ENCODE data around the gene PILRA.

DNA sequence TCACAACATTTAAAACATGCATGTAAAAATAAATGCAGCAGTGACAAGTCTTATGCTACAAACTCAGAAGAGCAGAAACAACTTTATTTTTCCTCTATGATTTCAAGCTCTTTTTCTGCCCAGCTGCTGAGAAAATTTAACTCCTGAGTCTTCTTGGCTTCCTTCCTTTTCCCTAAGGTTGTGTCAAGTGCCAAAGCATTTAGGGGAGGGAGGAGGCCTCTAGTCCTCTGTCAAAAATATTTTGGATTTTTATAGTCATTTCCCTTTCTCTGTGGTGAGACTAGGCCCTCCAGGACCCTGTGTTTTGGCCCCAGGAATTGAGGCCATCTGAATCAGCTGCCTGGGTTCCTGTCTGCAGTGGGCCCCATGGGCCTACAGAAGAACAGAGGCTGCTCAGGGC, 26.4 kb upstream of the PILRA start:
- TF ChIP-seq, protein P1, sequence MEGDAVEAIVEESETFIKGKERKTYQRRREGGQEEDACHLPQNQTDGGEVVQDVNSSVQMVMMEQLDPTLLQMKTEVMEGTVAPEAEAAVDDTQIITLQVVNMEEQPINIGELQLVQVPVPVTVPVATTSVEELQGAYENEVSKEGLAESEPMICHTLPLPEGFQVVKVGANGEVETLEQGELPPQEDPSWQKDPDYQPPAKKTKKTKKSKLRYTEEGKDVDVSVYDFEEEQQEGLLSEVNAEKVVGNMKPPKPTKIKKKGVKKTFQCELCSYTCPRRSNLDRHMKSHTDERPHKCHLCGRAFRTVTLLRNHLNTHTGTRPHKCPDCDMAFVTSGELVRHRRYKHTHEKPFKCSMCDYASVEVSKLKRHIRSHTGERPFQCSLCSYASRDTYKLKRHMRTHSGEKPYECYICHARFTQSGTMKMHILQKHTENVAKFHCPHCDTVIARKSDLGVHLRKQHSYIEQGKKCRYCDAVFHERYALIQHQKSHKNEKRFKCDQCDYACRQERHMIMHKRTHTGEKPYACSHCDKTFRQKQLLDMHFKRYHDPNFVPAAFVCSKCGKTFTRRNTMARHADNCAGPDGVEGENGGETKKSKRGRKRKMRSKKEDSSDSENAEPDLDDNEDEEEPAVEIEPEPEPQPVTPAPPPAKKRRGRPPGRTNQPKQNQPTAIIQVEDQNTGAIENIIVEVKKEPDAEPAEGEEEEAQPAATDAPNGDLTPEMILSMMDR (IDR thresholded peaks at IDR 0.05 in 4 of 5, conservative IDR thresholded peaks at IDR 0.05 in 1 of 5) = no peak
- no peak for TF ChIP-seq POLR2A (IDR thresholded peaks at IDR 0.05)

All from gastrocnemius medialis (tissue), 4 donors.